ENCODE results near the gene UBA1.

DNA sequence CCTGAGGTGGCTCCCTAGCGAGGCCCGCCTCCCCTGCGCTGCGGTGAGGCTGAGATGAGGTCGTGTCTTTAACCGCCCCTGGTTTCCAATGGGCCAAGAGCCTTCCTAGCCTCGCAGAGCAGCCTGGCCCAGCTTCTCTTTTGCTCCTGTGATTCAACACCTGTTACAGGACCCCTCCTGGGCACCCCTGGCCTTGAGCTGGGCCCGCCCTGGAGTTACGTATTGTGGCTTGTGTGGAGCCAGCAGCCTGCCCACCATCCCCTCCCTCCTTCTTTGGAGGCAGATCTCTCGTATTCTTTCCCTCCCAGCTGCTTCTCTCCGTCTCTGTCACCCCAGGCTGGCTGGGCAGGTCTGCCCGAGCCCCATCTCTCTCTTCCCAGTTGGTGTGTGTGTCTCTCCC lies 19.3 kb upstream of the UBA1 start:
- TF ChIP-seq POLR2A (IDR thresholded peaks at IDR 0.05) = no peak
- TF ChIP-seq, protein P1, sequence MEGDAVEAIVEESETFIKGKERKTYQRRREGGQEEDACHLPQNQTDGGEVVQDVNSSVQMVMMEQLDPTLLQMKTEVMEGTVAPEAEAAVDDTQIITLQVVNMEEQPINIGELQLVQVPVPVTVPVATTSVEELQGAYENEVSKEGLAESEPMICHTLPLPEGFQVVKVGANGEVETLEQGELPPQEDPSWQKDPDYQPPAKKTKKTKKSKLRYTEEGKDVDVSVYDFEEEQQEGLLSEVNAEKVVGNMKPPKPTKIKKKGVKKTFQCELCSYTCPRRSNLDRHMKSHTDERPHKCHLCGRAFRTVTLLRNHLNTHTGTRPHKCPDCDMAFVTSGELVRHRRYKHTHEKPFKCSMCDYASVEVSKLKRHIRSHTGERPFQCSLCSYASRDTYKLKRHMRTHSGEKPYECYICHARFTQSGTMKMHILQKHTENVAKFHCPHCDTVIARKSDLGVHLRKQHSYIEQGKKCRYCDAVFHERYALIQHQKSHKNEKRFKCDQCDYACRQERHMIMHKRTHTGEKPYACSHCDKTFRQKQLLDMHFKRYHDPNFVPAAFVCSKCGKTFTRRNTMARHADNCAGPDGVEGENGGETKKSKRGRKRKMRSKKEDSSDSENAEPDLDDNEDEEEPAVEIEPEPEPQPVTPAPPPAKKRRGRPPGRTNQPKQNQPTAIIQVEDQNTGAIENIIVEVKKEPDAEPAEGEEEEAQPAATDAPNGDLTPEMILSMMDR (IDR thresholded peaks at IDR 0.05) = no peak
